ENCODE results near the gene WDFY3.

DNA sequence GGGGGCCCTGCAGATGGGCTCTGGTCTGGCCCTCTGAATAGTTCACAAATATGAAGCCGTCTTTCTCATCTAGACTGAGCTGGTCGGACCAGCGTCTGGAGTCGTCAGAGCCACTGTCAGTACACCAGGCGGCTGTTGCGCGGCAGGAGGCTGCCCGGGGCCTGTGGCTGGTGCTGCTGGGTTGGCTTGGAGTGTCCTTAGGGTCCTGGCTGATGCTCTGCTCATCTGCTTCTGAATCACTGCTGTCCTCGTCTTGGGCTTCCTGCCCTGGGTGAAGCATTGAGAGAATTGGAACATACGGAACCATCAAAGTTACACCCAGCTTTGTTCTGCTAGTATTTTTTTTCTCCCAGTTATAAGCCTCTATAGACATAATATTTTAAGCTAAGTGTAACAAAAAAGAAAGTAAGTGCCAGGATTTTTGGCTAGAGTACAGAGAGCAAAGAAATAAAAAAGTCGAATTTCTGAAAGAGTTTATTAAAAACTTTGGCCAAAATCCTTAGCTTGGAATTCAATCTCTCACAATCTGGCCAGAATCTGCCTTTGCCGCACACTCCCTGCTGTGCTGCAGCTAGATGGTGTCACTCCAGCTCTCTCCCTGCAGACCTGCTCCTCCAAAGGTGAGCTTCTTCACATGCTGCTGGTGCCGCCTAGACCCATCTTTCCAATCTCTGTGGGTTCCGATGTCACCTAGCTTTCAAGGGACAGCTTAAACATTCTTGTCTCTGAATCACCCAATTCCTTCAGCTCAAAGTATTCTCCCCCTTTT is 287.3 kb downstream of the WDFY3 start:
- TF ChIP-seq, protein P1, sequence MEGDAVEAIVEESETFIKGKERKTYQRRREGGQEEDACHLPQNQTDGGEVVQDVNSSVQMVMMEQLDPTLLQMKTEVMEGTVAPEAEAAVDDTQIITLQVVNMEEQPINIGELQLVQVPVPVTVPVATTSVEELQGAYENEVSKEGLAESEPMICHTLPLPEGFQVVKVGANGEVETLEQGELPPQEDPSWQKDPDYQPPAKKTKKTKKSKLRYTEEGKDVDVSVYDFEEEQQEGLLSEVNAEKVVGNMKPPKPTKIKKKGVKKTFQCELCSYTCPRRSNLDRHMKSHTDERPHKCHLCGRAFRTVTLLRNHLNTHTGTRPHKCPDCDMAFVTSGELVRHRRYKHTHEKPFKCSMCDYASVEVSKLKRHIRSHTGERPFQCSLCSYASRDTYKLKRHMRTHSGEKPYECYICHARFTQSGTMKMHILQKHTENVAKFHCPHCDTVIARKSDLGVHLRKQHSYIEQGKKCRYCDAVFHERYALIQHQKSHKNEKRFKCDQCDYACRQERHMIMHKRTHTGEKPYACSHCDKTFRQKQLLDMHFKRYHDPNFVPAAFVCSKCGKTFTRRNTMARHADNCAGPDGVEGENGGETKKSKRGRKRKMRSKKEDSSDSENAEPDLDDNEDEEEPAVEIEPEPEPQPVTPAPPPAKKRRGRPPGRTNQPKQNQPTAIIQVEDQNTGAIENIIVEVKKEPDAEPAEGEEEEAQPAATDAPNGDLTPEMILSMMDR (IDR thresholded peaks at IDR 0.05) = no peak
- TF ChIP-seq POLR2AphosphoS5 (IDR thresholded peaks at IDR 0.05) = no peak
- TF ChIP-seq POLR2A (IDR thresholded peaks at IDR 0.05) = no peak
